Skin of body (tissue), 2 donors: Measurements from ENCODE around the gene GALK1. TPM values are rescaled to one million over a fixed set of nuclear protein-coding genes. Genes with fewer than 3 reads are reported as not detected.
"Not testable (repeated sequence)": the region's sequence is repeated elsewhere in the genome, so short reads cannot be mapped to it uniquely, and the experiment has no call there.

Experiments
- DNase-seq: peaks from one replicate; lab custom pipeline; 2025; lab: John Stamatoyannopoulos, UW
- total RNA-seq: library from RNA; depleted of rRNA; stranded (reverse); fragments of >200 nt; gene quantifications from one replicate; pipeline ENCODE4 v1.2.3, GENCODE V29; 2014

GALK1 gene
- 19.1 TPM for total RNA-seq

- peak; percentile 42 for DNase-seq
Measured at GRCh38 chr17:75764711-75765421, at the start of gene GALK1. Gene GALK1, minus strand, starts transcription at chr17:75765192. Its CDS starts 56 bp downstream, at chr17:75765136.

DNA sequence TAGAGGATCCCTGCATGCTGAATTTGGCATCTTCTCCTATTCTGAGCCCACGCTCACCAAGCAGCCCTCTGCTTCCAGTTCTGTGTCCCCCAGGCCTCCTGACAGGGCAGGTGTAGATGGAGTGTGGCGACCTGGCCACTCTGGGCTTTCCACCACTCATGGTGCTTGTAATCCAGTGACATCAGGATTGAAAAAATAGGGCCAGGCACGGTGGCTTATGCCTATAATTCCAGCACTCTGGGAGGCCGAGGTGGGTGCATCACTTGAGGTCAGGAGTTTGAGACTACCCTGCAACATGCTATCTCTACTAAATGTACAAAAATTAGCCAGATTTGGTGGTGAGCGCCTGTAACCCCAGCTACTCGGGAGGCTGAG is 49.0 kb upstream of the GALK1 start:
- no peak for DNase-seq

DNA sequence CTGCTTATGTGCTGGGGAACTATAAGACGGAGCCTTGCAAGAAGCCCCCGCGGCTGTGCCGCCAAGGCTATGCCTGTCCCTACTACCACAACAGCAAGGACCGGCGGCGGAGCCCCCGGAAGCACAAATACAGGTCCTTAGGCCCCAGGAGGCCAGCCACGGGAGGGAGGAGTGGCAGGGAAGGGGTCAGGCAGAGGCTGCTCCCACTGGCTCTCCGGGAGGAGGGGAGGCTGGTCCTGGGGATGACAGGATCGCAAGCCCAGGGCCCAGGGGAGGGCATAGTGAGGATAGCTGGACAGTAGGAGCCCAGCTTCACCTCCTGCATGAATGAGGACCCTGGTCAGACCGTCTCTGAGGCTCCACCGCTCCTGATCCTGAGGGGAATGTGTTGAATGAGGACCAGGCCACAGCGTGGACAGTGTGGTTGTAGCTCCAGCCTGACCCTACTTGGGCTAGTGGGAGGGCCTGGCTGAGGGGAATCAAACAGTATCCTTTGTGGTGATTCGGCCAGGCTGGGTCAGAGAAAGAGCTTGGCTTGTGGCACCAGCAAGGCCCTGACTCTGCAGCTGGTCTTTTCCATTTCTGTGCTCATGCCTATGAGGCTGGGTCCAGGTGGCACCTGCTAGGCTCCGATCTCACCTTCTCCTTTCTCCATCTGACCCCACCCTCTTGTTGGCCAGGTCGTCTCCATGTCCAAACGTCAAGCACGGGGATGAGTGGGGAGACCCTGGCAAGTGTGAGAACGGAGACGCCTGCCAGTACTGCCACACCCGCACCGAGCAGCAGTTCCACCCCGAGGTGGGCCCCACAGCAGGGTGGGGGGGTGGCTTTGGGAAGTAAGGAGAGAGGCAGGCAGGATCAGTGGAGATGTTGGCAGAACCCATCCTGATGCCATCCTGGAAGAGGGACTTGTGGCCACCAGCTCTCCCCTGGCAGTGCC is 48.4 kb upstream of the GALK1 start:
- no peak for DNase-seq

GRCh38 chr17:75812096-75813013 is 47.4 kb upstream of the GALK1 start:
- no peak for DNase-seq

DNA sequence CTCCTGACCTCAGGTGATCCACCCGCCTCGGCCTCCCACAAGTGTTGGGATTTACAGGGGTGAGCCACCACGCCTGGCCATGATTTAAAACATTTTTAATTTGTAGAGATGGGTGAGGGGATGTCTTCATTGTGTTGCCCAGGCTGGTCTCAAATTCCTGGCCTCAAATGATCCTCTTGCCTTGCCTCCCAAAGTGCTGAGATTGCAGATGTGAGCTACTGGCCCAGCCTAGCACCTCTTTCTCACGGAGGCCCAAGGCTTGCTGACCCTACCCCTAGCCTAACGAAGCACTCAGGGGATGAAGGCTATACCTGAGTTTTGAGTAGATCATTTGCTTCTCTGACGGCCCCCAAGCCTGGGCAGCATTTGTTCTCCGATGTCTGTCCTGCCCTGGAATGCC is 46.2 kb upstream of the GALK1 start:
- DNase-seq: no peak

DNA sequence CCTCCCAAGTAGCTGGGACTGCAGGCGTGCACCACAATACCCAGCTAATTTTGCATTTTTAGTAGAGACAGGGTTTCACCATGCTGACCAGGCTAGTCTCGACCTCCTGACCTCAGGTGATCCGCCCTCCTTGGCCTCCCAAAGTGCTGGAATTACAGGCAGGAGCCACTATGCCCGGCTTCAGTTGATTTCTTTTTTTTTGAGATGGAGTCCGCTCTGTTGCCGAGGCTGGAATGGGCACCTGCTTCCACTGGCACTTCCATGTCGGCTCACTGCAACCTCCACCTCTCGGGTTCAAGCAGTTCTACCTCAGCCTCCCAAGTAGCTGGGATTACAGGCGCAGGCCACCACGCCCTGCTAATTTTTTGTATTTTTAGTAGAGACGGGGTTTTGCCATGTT is 45.8 kb upstream of the GALK1 start:
- DNase-seq: not testable (repeated sequence)

GRCh38 chr17:75810216-75810615 is 45.2 kb upstream of the GALK1 start:
- no peak for DNase-seq

DNA sequence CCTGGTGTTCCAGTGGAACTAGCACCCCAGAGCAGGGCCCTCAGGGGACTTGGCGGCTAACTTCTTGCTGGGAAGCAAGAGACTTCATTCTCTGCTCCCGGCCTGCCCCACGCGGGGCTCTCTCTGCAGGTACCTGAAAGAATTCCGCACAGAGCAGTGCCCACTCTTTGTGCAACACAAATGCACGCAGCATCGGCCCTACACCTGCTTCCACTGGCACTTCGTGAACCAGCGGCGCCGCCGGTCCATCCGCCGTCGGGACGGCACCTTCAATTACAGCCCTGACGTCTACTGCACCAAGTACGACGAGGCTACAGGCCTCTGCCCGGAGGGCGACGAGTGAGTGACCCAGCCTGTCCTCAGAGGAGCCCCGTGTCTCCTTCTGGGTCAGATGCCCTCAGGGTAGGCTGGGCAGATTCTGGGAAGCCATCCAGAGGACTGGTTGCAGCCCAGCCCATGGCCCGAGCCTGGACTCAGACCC is 44.7 kb upstream of the GALK1 start:
- DNase-seq: no peak

GRCh38 chr17:75808905-75809621 is 44.1 kb upstream of the GALK1 start:
- no peak for DNase-seq

DNA sequence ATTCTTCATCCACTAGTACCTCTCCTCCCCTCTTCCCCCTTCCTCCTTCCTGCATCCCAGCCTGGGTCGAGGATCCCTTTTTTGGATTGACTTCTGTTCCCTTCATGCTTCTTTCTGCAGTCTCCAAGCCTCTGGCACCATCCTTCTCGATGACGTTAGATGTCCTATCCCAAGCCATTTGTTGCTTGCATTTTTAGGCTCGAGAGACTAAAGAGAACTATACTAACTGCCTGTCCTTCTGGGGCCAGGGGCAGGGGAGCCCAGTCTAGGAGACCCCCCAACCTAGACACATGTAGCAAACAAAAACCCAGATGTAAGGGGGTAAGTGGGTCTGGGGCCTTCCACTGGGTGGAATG is 43.5 kb upstream of the GALK1 start:
- DNase-seq: no peak

GRCh38 chr17:75807861-75808260 is 42.9 kb upstream of the GALK1 start:
- no peak for DNase-seq

- no peak for DNase-seq
Measured at GRCh38 chr17:75806822-75807500, 42.0 kb upstream of the GALK1 start.

GRCh38 chr17:75803883-75804282 is 38.9 kb upstream of the GALK1 start:
- DNase-seq: no peak

GRCh38 chr17:75799402-75799801 is 34.4 kb upstream of the GALK1 start:
- DNase-seq: no peak

- DNase-seq: no peak
Measured at GRCh38 chr17:75795820-75796607, 31.0 kb upstream of the GALK1 start.

DNA sequence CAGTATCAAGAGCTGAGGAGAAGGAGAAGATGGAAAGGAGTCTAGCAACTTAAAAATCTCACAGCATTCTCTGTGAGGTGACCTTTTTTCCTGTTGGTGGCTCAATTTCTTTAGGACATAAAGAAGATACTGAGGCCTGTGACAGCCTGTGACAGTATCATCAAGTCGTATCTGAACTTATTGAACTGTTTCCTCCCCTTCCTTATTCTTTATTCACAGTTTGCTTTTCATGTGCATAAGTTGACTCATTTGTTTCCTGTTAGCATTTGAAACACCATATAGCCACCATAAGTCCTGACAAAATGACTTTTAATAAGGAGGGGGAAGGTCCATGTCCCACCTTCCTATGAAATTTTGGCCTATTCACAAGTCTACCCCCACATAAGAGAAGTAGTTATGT is 28.5 kb upstream of the GALK1 start:
- no peak for DNase-seq

- no peak for DNase-seq
Measured at GRCh38 chr17:75791254-75791653, 26.3 kb upstream of the GALK1 start.

DNA sequence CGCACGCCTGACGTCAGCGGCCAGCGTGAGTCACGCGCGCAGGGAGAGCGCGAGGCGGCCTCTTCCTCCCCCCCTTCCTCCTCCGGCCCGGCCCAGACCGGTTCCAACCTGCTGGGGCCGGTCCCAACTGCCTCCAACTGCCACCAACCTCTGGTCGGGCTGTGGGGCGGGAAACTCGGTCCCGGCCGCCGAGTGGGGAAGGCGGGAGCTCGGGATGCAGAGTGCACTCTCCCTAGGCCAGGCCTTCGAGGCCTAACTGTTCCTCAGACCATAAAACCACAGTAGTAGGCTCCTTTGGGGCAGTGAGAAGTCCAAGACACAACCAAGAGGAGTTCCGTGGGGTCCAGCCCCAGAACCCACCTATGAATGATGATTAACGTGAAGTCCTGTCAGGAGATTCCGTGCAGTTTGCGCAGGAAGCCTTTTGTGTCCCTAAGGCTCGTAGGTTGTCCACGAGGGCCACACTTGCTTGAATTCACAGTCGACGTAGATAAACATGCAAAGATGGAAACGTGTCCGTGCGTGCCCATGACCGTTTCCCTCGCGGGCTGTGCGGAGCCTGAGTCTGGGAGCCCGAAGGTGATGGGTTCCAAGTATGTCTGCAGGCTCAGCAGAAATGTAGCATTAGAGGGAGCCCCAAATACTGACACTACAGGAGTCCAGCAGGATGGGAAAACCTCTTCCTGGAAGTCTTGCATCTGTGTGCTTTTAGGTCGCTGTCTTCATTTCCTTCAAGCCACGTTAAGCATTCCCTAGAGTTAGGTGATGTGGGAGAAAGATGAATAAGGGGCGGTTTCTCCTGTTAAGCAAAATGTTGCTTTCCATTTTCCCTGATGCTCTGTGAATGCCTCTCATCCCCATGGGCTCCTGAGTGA is 20.3 kb upstream of the GALK1 start:
- peak; percentile 93 for DNase-seq
